Stimulated activated CD8-positive, alpha-beta memory T cell treated with anti-CD3 and anti-CD28 coated beads, Interleukin-15, amount 100 ng/mL, for 4 hours (primary cell): ENCODE results near the gene SIGLEC9.

ENCODE experiments used
- DNase-seq, 2 donors: peaks; one replicate each; pipeline ENCODE4 v3.0.0-alpha.2; 2020; ENCODE audit warnings: low read depth in 2 of 2

The SIGLEC9 gene

DNA sequence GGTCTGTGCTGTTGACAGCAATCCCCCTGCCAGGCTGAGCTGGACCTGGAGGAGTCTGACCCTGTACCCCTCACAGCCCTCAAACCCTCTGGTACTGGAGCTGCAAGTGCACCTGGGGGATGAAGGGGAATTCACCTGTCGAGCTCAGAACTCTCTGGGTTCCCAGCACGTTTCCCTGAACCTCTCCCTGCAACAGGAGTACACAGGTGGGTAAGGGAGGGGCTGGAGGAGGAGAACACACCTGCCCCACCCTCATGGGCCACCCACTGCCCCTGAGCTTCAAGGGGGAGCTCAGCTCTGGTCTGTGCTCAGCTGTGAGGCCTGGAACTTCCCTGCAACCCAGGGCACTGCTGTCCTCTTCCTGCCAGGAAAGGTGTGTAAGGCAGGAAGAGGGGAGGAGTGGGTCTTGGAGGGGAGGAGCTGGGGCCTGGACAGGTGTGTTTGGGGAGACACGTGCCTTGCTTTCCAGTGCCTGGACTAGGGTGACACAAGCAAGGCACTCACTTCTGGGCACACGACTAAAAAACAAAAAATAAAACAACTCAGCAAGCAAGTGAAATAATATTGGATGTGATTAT is 21.3 kb downstream of the SIGLEC9 start:
- no peak for DNase-seq

DNA sequence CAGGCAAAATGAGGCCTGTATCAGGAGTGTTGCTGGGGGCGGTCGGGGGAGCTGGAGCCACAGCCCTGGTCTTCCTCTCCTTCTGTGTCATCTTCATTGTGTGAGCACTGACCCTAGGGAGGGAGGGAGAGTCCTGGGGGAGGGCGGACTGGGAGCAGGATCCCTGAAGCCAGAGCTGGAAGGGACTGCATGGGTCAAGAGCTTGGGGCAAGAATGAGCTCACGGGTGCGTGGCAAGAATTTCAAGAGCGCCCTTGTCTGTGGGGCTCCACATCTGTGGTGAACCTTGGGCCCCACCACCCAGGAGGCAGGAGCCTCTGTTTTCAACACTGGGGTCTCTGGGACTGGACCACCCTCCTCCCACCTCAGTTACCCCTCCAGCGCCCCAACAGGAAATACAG is 22.0 kb downstream of the SIGLEC9 start:
- no peak for DNase-seq

DNA sequence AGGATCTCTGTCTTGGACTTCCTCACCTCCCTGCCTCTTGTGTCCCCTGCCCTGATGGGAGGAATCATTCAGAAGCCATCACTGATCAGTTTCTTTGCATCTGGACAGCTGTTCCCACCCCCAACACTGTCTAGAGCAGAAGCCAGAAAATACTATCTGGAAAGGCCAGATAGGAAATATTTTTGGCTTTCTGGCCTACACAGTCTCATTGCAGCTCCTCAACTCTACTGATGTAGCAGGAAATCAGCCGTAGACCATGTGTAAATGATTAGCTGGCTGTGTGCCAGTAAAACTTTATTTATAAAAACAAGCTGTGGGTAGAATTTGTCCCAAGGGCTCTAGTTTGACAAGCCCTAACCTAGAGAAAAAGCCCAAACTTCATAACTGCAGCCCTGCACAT is 23.0 kb downstream of the SIGLEC9 start:
- no peak for DNase-seq

DNA sequence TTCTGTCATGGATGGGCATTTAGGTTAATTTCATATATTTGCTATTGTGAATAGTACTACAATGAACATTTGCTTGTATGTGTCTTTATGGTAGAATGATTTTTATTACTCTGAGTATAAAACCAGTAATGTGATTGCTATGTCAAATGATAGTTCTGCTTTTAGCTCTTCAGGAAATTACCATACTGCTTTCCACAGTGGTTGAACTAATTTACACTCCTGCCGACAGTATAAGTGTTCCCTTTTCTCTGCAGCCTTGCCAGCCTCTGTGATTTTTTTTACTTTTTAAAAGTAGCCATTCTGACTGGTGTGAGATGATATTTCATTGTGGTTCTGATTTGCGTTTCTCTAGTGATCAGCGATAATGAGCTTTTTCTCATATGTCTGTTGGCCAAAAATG is 23.9 kb downstream of the SIGLEC9 start:
- DNase-seq, result no peak

DNA sequence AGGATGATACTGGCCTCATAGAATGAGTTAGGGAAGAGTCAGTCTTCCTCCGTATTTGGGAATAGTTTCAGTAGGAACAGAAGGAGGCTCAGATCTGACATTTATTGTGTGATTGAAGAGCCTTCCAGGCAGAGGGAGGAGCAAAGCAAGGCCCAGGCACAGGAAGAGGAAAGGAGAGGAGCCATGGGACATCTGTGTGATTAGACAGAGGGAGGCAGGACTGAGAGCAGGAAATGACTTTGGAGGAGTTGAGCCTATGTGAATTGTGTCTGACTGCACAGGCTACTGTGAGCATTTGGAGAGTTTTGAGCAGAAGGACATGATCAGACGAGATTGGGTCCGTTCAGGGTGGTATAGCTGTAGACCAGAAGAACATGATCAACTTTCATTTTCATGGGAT is 25.9 kb downstream of the SIGLEC9 start:
- DNase-seq, result no peak

GRCh38 chr19:51156710-51157109 is 32.0 kb downstream of the SIGLEC9 start:
- DNase-seq, result no peak

DNA sequence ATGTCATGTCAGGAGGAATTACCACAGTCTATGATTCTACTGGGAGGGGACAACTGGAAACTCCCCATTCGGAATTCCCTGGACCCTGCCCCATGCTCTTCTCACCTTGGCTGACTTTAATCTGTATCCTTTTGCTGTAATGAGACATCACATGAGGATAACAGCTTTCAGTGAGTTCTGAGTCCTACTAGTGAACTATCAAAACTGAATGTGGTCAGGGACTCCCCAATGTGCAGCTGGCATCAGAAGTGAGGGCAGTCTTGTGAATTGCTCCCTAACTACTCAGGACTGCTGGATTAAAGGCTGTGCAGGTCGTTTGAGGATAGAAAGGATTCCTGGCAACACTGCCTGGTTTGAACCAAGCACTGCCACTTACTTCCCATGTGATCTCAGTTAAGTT is 32.6 kb downstream of the SIGLEC9 start:
- no peak for DNase-seq

GRCh38 chr19:51158474-51159129 is 33.9 kb downstream of the SIGLEC9 start:
- DNase-seq, result peak; percentile 18 to 47

DNA sequence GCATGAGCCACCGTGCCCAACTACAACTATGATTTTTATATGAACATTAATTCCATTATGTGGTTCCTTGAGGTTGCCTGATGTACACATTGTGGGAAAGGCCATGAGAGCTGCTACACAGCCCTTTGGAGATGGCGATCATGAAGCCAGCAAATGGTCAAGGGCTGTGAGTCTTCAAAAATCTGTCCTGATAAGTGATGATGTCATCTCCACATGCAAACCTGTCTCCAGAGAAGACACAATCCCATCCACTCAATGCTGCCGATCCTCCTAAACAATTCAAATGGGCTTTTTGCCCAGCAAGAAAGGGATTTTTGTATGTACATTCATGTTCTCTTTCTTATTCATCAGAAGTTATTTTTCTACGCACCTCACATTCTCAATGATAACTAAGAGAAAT is 35.0 kb downstream of the SIGLEC9 start:
- no peak for DNase-seq

GRCh38 chr19:51161266-51161665 is 36.6 kb downstream of the SIGLEC9 start:
- no peak for DNase-seq

GRCh38 chr19:51161867-51162496 is 37.3 kb downstream of the SIGLEC9 start:
- DNase-seq, result no peak

DNA sequence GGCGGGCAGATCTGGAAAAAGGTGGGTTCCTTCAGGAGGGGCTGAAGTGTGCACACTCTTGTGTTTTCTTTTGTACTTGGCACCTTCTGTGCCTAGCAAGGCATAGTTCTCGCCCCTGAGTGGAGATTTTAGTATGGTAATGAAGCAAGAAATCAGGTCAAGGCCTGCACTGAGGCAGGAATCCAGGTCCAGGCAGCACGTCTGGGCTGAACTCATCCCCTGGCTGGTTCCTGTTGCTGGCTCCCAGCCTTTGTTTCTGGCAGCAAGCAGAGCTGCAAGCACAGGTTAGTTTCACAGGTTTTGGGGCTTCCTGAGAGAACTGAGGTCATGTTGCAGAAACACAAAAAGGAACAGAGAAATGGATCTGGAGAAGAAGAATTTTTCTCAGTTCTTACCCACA is 38.6 kb downstream of the SIGLEC9 start:
- no peak for DNase-seq

DNA sequence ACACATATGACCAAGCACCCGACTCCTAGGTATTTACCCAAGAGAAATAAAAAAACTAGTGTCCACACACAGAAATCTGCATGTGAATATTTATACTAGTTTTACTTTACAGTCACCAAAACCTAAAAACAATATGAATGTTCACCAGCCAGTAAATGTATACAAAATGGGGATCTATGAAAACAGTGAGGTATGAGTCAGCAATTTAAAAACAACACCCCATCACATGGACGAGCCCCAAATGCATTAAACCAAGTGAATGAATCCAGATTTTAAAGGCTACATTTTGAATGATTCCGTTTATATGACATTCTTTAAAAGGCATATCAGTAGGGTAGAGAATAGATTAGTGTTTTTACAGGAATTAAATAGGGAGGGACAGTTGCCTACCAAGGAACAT is 39.5 kb downstream of the SIGLEC9 start:
- DNase-seq, result no peak

- DNase-seq, result peak; percentile 21 to 24
Observed at GRCh38 chr19:51166846-51167490, 42.3 kb downstream of the SIGLEC9 start.

- DNase-seq, result no peak
Observed at GRCh38 chr19:51168564-51169282, 44.0 kb downstream of the SIGLEC9 start.

GRCh38 chr19:51169283-51169918 is 44.7 kb downstream of the SIGLEC9 start:
- DNase-seq, result peak; percentile 22 to 24

- DNase-seq, result no peak
Observed at GRCh38 chr19:51172223-51172622, 47.5 kb downstream of the SIGLEC9 start.

DNA sequence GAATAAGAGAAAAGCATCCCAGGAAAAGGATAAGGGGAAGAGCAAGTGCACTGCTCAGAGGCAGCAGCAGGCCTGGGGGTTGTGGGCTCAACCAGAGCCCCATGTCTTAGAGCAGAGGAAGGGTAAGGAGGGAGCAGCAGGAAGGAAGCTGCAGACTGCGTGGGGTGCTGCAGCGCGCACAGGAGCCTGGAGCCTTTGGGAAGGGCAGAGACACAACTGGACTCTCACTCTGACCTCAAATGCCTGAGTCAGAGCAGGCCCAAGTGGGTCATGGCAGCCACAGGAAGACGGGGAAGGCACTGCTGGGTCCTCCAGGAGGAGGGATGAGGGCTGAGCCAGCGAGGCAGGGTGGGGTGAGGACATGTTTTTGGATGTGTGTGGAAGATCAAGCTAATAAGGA is 49.0 kb downstream of the SIGLEC9 start:
- no peak for DNase-seq

- DNase-seq, result no peak
Observed at GRCh38 chr19:51179256-51179655, 54.5 kb downstream of the SIGLEC9 start.
